Measurements from ENCODE around the gene GM2A.

GM2A gene

GRCh38 chr5:151228986-151229385, 24.0 kb upstream of the GM2A start:
- Histone ChIP-seq H4K91ac (ENCODE audit: low read depth, low read length, poor library complexity) (no peak overlapping the region), H2AK5ac (ENCODE audit: low read depth, low read length) (no peak overlapping the region), H3K23ac (ENCODE audit: low read depth, low read length, poor library complexity) (no peak overlapping the region), H3K27ac (replicated peaks; ENCODE audit: low read length) (no peak overlapping the region), H3K14ac (ENCODE audit: low read length) (no peak overlapping the region), H3K4ac (ENCODE audit: low read length) (no peak overlapping the region), H3K79me1 (ENCODE audit: low read depth, low read length) (no peaks in the 10 kb centered on the region), H3K9ac (ENCODE audit: low read depth, low read length, poor library complexity) (no peak overlapping the region), H3K9me3 (replicated peaks in 1 of 2; ENCODE audit: control insufficient read depth in 2 of 2, insufficient read depth in 1 of 2, low read depth in 1 of 2, low read length in 2 of 2) (no peaks in the 10 kb centered on the region), H3K18ac (ENCODE audit: low read length) (no peak overlapping the region), H3K27me3 (ENCODE audit: control insufficient read depth in 3 of 3, insufficient read depth in 3 of 3, low read depth in 1 of 3, low read length in 3 of 3) (peaks cover 0 to 15% (median 0%) of the 10 kb centered on the region in 3 experiments), H2BK120ac (ENCODE audit: low read depth, low read length) (no peak overlapping the region), H3K4me2 (ENCODE audit: insufficient read depth, low read length, poor library complexity, severe bottlenecking) (no peak overlapping the region), H2BK15ac (ENCODE audit: low read length) (no peak overlapping the region), H2AFZ (ENCODE audit: low read length) (no peak overlapping the region), H3K36me3 (replicated peaks in 1 of 2; ENCODE audit: control insufficient read depth in 2 of 2, insufficient read depth in 2 of 2, low read length in 2 of 2) (no peaks in the 10 kb centered on the region), H3K4me3 (ENCODE audit: low read length in 2 of 2) (no peak overlapping the region), H2BK5ac (ENCODE audit: low read length) (no peak overlapping the region), H4K8ac (ENCODE audit: low read depth, low read length) (no peak overlapping the region), H2BK12ac (ENCODE audit: low read length) (no peak overlapping the region), H3K4me1 (ENCODE audit: control insufficient read depth in 2 of 2, insufficient read depth in 1 of 2, low read depth in 1 of 2, low read length in 2 of 2) (no peaks in the 10 kb centered on the region)
- no peak for DNase-seq (ENCODE audit: low spot score)
- no CpG with 5 or more reads among the region's 2 CpGs for WGBS, 2 donors (ENCODE audit: extremely low coverage in 2 of 2, insufficient read length in 2 of 2, insufficient replicate concordance in 1 of 2)

GRCh38 chr5:151230048-151230680, 22.8 kb upstream of the GM2A start:
- H2AK5ac ChIP-seq (ENCODE audit: low read depth, low read length) = no peak overlapping the region
- H3K4ac ChIP-seq (ENCODE audit: low read length) = no peak overlapping the region
- H3K14ac ChIP-seq (ENCODE audit: low read length) = no peak overlapping the region
- H3K9me3 ChIP-seq (replicated peaks in 1 of 2; ENCODE audit: control insufficient read depth in 2 of 2, insufficient read depth in 1 of 2, low read depth in 1 of 2, low read length in 2 of 2) = no peaks in the 10 kb centered on the region
- no peaks in the 10 kb centered on the region for H3K4me1 ChIP-seq (ENCODE audit: control insufficient read depth in 2 of 2, insufficient read depth in 1 of 2, low read depth in 1 of 2, low read length in 2 of 2)
- H2BK15ac ChIP-seq (ENCODE audit: low read length) = no peak overlapping the region
- DNase-seq (ENCODE audit: low spot score) = no peak
- no peak overlapping the region for H2BK12ac ChIP-seq (ENCODE audit: low read length)
- H3K18ac ChIP-seq (ENCODE audit: low read length) = no peak overlapping the region
- H2AFZ ChIP-seq (ENCODE audit: low read length) = no peak overlapping the region
- no peak overlapping the region for H3K9ac ChIP-seq (ENCODE audit: low read depth, low read length, poor library complexity)
- H3K36me3 ChIP-seq (replicated peaks in 1 of 2; ENCODE audit: control insufficient read depth in 2 of 2, insufficient read depth in 2 of 2, low read length in 2 of 2) = no peaks in the 10 kb centered on the region
- no peak overlapping the region for H3K27ac ChIP-seq (replicated peaks; ENCODE audit: low read length)
- no peak overlapping the region for H3K4me3 ChIP-seq (ENCODE audit: low read length in 2 of 2)
- no peak overlapping the region for H2BK5ac ChIP-seq (ENCODE audit: low read length)
- no peak overlapping the region for H2BK120ac ChIP-seq (ENCODE audit: low read depth, low read length)
- no peak overlapping the region for H4K8ac ChIP-seq (ENCODE audit: low read depth, low read length)
- H4K91ac ChIP-seq (ENCODE audit: low read depth, low read length, poor library complexity) = no peak overlapping the region
- H3K4me2 ChIP-seq (ENCODE audit: insufficient read depth, low read length, poor library complexity, severe bottlenecking) = no peak overlapping the region
- H3K79me1 ChIP-seq (ENCODE audit: low read depth, low read length) = no peaks in the 10 kb centered on the region
- WGBS, 2 donors (ENCODE audit: extremely low coverage in 2 of 2, insufficient read length in 2 of 2, insufficient replicate concordance in 1 of 2) = no CpG with 5 or more reads among the region's 6 CpGs
- H3K27me3 ChIP-seq (ENCODE audit: control insufficient read depth in 3 of 3, insufficient read depth in 3 of 3, low read depth in 1 of 3, low read length in 3 of 3) = peaks cover 0 to 20% (median 0%) of the 10 kb centered on the region in 3 experiments
- no peak overlapping the region for H3K23ac ChIP-seq (ENCODE audit: low read depth, low read length, poor library complexity)

DNA sequence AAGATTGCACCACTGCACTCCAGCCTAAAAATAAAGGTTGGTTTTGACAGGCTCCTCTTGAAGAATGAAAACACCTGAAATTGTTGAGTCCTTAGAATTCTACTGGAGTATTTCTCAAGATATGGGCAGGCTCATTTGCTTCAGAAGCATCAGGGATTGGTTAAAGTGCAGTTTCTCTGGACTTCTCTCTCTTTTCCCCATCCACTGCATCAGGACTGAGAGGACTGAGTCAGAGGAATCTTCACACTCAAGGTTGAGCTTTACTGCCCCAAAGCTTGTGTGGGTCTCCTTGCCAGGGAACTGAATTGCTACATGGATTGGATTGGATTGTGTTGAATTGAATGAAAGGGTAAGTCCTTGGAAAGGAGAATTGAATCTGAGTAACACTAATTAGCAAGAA, 21.6 kb upstream of the GM2A start:
- Histone ChIP-seq H3K4me1 (ENCODE audit: control insufficient read depth in 2 of 2, insufficient read depth in 1 of 2, low read depth in 1 of 2, low read length in 2 of 2) (no peaks in the 10 kb centered on the region), H3K9ac (ENCODE audit: low read depth, low read length, poor library complexity) (no peak overlapping the region), H3K4me3 (ENCODE audit: low read length in 2 of 2) (no peak overlapping the region), H2AK5ac (ENCODE audit: low read depth, low read length) (no peak overlapping the region), H3K27me3 (ENCODE audit: control insufficient read depth in 3 of 3, insufficient read depth in 3 of 3, low read depth in 1 of 3, low read length in 3 of 3) (peaks cover 0 to 15% (median 0%) of the 10 kb centered on the region in 3 experiments), H2AFZ (ENCODE audit: low read length) (no peak overlapping the region), H3K36me3 (replicated peaks in 1 of 2; ENCODE audit: control insufficient read depth in 2 of 2, insufficient read depth in 2 of 2, low read length in 2 of 2) (no peaks in the 10 kb centered on the region), H3K27ac (replicated peaks; ENCODE audit: low read length) (no peak overlapping the region), H3K23ac (ENCODE audit: low read depth, low read length, poor library complexity) (no peak overlapping the region), H3K4me2 (ENCODE audit: insufficient read depth, low read length, poor library complexity, severe bottlenecking) (no peak overlapping the region), H2BK15ac (ENCODE audit: low read length) (no peak overlapping the region), H4K91ac (ENCODE audit: low read depth, low read length, poor library complexity) (no peak overlapping the region), H2BK12ac (ENCODE audit: low read length) (no peak overlapping the region), H3K4ac (ENCODE audit: low read length) (no peak overlapping the region), H3K18ac (ENCODE audit: low read length) (no peak overlapping the region), H2BK5ac (ENCODE audit: low read length) (no peak overlapping the region), H3K9me3 (replicated peaks in 1 of 2; ENCODE audit: control insufficient read depth in 2 of 2, insufficient read depth in 1 of 2, low read depth in 1 of 2, low read length in 2 of 2) (no peaks in the 10 kb centered on the region), H4K8ac (ENCODE audit: low read depth, low read length) (no peak overlapping the region), H3K14ac (ENCODE audit: low read length) (no peak overlapping the region), H3K79me1 (ENCODE audit: low read depth, low read length) (no peaks in the 10 kb centered on the region), H2BK120ac (ENCODE audit: low read depth, low read length) (no peak overlapping the region)
- DNase-seq (ENCODE audit: low spot score) = no peak

DNA sequence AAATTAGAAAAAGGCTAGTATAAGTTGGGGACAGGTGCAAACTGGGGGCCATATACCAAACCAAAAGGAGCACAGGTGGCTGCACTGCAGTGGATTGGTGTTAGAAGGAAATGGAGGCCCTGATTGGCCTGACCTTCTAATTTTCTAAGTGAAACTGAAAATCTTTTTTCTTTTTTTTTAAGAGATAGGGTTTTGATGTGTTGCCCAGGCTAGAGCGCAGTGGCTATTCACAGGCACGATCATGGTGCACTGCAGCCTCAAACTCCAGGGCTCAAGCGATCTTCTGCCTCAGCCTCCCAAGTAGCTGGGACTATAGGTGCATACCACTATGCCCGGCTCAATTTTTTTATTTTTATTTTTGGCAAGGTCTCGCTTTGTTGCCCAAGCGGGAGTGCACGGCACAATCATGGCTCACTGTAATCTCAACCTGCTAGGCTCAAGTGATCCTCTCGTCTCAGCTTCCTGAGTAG, 19.3 kb upstream of the GM2A start:
- H3K9ac ChIP-seq (ENCODE audit: low read depth, low read length, poor library complexity) = no peak overlapping the region
- H4K8ac ChIP-seq (ENCODE audit: low read depth, low read length) = no peak overlapping the region
- H2BK15ac ChIP-seq (ENCODE audit: low read length) = no peak overlapping the region
- H3K27ac ChIP-seq (replicated peaks; ENCODE audit: low read length) = no peak overlapping the region
- peaks cover 0 to 23% (median 0%) of the 10 kb centered on the region in 3 experiments for H3K27me3 ChIP-seq (ENCODE audit: control insufficient read depth in 3 of 3, insufficient read depth in 3 of 3, low read depth in 1 of 3, low read length in 3 of 3)
- no peak for DNase-seq (ENCODE audit: low spot score)
- no peak overlapping the region for H3K23ac ChIP-seq (ENCODE audit: low read depth, low read length, poor library complexity)
- H3K4me3 ChIP-seq (ENCODE audit: low read length in 2 of 2) = no peak overlapping the region
- H3K18ac ChIP-seq (ENCODE audit: low read length) = no peak overlapping the region
- no peaks in the 10 kb centered on the region for H3K36me3 ChIP-seq (replicated peaks in 1 of 2; ENCODE audit: control insufficient read depth in 2 of 2, insufficient read depth in 2 of 2, low read length in 2 of 2)
- H2AK5ac ChIP-seq (ENCODE audit: low read depth, low read length) = no peak overlapping the region
- no peak overlapping the region for H3K14ac ChIP-seq (ENCODE audit: low read length)
- no peaks in the 10 kb centered on the region for H3K9me3 ChIP-seq (replicated peaks in 1 of 2; ENCODE audit: control insufficient read depth in 2 of 2, insufficient read depth in 1 of 2, low read depth in 1 of 2, low read length in 2 of 2)
- no peak overlapping the region for H2AFZ ChIP-seq (ENCODE audit: low read length)
- H3K4me1 ChIP-seq (ENCODE audit: control insufficient read depth in 2 of 2, insufficient read depth in 1 of 2, low read depth in 1 of 2, low read length in 2 of 2) = no peaks in the 10 kb centered on the region
- no peak overlapping the region for H3K4me2 ChIP-seq (ENCODE audit: insufficient read depth, low read length, poor library complexity, severe bottlenecking)
- no peak overlapping the region for H2BK5ac ChIP-seq (ENCODE audit: low read length)
- no peak overlapping the region for H2BK120ac ChIP-seq (ENCODE audit: low read depth, low read length)
- H3K79me1 ChIP-seq (ENCODE audit: low read depth, low read length) = no peaks in the 10 kb centered on the region
- no CpG with 5 or more reads among the region's 8 CpGs for WGBS, 2 donors (ENCODE audit: extremely low coverage in 2 of 2, insufficient read length in 2 of 2, insufficient replicate concordance in 1 of 2)
- no peak overlapping the region for H3K4ac ChIP-seq (ENCODE audit: low read length)
- H2BK12ac ChIP-seq (ENCODE audit: low read length) = no peak overlapping the region
- no peak overlapping the region for H4K91ac ChIP-seq (ENCODE audit: low read depth, low read length, poor library complexity)
